GM12873 (cell line): ENCODE data around the gene RNF130.

ENCODE experiments used
- TF ChIP-seq, protein P1 (sequence below): IDR thresholded peaks from 2 replicates; pipeline ENCODE4 v1.5.1; 2012; ENCODE audit warnings: low read depth, mild to moderate bottlenecking, moderate library complexity, low read length, control low read depth; ENCODE audit not compliant: insufficient read depth; ENCODE audit errors: missing control alignments

RNF130 gene

DNA sequence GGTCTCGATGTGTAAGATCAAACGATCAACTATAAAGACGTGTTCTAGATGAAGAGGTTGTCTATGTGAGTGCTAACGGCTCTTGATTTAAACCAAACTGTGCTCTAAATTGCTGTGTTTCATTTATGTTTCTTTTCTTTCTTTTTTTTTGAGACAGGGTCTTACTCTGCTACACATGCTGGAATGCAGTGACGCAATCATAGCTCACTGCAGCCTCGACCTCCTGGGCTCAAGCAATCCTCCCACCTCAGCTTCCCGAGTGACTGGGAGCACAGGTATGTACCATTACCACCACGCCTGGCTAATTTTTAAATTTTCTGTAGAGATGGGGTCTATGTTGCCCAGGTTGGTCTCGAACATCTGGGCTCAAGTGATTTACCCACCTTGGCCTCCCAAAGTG is 24.0 kb upstream of the RNF130 start:
- TF ChIP-seq, protein P1, sequence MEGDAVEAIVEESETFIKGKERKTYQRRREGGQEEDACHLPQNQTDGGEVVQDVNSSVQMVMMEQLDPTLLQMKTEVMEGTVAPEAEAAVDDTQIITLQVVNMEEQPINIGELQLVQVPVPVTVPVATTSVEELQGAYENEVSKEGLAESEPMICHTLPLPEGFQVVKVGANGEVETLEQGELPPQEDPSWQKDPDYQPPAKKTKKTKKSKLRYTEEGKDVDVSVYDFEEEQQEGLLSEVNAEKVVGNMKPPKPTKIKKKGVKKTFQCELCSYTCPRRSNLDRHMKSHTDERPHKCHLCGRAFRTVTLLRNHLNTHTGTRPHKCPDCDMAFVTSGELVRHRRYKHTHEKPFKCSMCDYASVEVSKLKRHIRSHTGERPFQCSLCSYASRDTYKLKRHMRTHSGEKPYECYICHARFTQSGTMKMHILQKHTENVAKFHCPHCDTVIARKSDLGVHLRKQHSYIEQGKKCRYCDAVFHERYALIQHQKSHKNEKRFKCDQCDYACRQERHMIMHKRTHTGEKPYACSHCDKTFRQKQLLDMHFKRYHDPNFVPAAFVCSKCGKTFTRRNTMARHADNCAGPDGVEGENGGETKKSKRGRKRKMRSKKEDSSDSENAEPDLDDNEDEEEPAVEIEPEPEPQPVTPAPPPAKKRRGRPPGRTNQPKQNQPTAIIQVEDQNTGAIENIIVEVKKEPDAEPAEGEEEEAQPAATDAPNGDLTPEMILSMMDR: no peak

DNA sequence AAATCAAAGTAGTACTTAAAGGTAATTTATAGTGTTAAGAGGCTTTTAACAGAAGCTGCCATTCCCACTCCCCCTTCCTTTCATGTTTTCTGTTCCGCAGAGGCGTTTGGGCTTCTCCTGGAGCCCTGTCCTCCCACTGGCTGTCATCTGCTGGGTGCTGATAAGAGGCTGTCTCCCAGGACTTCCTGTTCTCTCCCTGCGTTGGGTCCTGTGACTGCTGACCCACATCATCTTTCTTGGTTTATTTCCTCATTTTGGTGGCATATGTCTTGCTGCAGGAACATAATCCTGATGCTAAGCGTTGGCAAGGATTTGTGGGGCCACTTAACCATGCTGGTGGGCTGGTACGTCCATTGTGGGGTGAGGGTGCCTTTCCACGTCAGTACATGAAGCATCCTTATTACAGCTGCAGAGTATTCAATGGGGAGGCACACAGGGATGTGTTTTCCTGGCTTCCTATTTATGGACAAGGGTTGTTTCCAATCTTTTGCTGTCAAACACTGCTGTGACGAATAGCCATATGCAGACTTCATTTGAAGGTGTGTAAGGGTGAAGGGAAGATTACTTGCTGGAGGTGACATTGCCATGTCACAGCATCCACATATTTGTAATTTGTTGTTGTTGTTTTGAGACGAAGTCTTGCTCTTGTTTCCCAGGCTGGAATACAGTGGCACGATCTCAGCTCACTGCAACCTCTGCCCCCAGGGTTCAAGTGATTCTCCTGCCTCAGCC is 22.3 kb upstream of the RNF130 start:
- TF ChIP-seq, protein P1: no peak

DNA sequence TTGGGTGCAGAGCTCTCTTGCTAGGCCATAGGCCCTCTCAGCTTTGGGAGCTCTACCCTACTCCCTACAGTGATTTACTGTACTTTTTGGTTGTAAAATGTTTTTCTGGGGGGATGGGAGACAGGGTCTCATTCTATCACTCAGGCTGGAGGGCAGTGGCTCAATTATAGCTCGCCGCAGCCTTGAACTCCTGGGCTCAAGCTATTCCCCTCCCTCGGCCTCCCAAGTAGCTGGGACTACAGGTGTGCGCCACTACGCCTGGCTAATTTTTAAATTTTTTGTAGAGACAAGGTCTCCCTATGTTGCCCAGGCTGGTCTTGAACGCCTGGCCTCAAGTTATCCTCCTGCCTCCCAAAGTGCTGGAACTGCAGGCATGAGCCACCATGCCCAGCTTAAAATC is 21.7 kb upstream of the RNF130 start:
- TF ChIP-seq, protein P1: no peak

DNA sequence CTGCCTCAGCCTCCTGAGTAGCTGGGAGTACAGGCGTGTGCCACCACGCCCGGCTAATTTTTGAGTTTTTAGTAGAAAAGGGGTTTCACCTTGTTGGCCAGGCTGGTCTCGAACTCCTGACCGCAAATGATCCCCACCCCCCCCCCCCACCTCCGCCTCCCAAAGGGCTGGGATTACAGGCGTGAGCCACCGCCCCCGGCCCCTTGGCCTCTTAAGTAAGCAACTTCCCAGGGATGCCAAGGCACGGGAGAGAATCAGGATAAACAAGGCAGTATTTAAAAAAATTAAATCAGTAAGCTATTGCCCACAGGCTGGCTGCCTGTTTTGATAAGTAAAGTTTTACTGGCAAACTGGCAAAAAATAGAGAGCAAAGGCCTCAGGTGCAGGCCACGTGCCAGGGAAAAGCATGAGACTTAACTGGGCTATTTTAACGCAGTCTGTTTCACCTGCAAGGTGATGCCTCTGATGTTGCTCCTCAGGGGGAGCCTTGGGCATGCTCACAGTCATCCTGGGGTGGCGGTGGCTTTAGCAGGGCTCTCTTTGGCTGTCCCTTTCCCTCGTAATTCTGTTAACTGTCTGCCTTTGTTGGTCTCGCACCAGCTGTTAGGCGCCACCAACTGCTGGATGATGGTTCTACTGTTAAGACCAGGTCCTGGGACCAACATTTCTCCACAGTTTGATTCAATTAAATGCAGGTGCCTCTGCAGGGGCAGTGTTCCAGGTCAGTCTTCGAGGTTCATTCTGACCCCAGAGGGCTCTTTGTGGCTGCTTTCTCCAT is 19.4 kb upstream of the RNF130 start:
- TF ChIP-seq, protein P1: no peak

DNA sequence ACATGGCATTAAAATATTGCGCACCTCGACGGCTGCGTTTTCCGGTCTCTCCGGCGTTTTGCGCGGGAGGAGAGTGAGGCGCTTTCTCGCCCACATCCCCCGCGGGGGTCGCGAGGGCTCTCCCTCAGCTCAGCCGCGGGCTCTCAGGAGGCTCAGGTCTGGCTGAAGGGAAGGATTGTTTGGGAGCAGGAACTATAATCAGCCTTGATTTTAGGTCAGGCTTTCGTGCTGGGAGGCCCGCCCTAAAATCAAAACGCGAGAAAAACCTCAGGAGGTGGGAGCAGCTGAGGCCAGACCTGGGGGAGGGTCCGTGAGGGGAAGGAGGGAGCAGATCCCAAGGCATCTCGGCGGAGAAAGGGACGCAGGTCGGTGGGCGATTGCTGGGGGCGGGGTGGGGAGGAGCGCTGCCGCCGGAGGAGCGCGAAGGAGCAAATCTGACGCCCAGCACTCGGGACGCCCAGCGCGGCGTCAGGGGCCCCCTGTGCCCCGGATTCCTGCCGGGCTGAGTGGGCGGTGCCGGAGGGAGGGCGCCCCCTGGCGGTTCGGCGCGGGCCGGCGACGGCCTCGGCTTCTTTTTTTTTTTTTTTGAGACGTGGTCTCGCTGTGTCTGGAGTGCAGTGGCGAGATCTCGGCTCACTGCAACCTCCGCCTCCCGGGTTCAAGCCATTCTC is 18.7 kb upstream of the RNF130 start:
- TF ChIP-seq, protein P1: peak; percentile 74

DNA sequence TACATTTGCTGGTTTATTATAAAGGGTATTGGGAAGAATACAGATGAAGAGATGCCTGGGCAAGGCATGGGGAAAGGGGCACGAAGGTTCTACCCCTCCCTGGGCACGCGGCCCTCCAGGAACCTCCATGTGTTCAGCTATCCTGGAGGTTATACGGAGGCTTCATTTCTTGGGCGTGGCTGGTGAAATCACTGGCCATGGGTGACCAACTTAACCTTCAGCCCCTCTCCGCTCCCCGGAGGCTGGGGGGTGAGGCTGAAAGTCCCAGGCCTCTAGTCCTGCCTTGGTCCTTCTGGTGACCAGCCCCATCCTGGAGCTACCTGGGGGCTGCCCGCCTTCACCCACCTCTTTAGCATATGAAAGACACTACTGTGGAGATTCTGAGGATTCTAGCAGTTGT is 17.0 kb upstream of the RNF130 start:
- TF ChIP-seq, protein P1: no peak

DNA sequence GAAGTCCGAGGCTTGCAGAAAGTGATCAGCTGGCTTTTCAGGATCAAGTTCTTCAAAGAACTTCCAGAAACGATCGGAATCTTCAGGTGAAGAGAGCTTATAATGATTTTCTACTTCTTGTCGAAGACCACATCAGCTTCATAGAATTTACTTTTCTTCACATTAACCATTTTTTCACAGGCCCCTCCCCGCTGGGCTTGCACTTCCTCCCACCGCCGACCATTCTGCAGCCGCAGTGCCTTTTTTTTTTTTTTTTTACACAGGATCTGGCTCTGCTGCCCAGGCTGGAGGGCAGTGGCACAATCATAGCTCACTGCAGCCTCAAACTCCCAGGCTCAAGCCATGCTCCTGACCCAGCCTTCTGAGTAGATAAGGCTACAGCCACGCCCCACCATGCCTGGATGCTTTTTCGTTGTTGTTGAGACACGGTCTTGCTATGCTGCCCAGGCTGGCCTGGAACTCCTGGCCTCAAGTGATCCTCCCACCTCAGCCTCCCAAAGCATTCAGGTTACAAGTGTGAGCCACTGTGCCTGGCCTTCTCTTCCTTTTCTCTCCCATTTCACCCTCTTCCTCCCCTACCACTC is 15.3 kb upstream of the RNF130 start:
- TF ChIP-seq, protein P1: no peak
